SK-N-SH treated with all-trans-retinoic acid at 6 μM for 48 hours (cell line): ENCODE data around the gene CD79A.

Experiments
- BACH2 ChIP-seq: fragments of 250-450 bp; sonication (Bioruptor Pico); IDR thresholded peaks from 2 replicates; pipeline ENCODE4 v1.9.0; 2021; ENCODE audit warnings: mild to moderate bottlenecking, borderline replicate concordance
- CREB5 ChIP-seq: fragments of 250-450 bp; sonication (Bioruptor Pico); IDR thresholded peaks from 2 replicates; pipeline ENCODE4 v1.5.1; 2020; ENCODE audit warnings: low read depth, mild to moderate bottlenecking, moderate library complexity
- ESRRG ChIP-seq: fragments of 250-450 bp; sonication (Bioruptor Pico); IDR thresholded peaks from 2 replicates; pipeline ENCODE4 v1.6.1; 2021; ENCODE audit warnings: mild to moderate bottlenecking
- OSR1 ChIP-seq: fragments of 250-450 bp; sonication (Bioruptor Pico); IDR thresholded peaks from 2 replicates; pipeline ENCODE4 v1.8.0; 2022; ENCODE audit warnings: moderate library complexity, mild to moderate bottlenecking, inconsistent platforms
- PATZ1 ChIP-seq: fragments of 250-450 bp; sonication (Bioruptor Pico); IDR thresholded peaks from 2 replicates; pipeline ENCODE4 v1.8.0; 2020; ENCODE audit warnings: mild to moderate bottlenecking, moderate library complexity, borderline replicate concordance
- PPARA ChIP-seq: fragments of 250-450 bp; sonication (Bioruptor Pico); IDR thresholded peaks from 2 replicates; pipeline ENCODE4 v1.5.0; 2020; ENCODE audit warnings: mild to moderate bottlenecking, borderline replicate concordance
- RARB ChIP-seq: fragments of 250-450 bp; sonication (Bioruptor Pico); IDR thresholded peaks from 2 replicates; pipeline ENCODE4 v1.8.0; 2021; ENCODE audit warnings: mild to moderate bottlenecking, moderate library complexity
- TSHZ2 ChIP-seq: fragments of 250-450 bp; sonication (Bioruptor Pico); IDR thresholded peaks from 2 replicates; pipeline ENCODE4 v1.5.0; 2020; ENCODE audit warnings: mild to moderate bottlenecking, moderate library complexity
- ZFP30 ChIP-seq: fragments of 450-650 bp; formaldehyde crosslinking; IDR thresholded peaks from 2 replicates; pipeline ENCODE4 v1.5.0; 2022; ENCODE audit warnings: mild to moderate bottlenecking, moderate library complexity
- ZNF70 ChIP-seq: fragments of 450-650 bp; formaldehyde crosslinking; IDR thresholded peaks from 2 replicates; pipeline ENCODE4 v1.5.0; 2020; ENCODE audit warnings: mild to moderate bottlenecking, moderate library complexity
- ZNF8 ChIP-seq: fragments of 450-650 bp; formaldehyde crosslinking; IDR thresholded peaks from 2 replicates; pipeline ENCODE4 v1.5.0; 2020; ENCODE audit warnings: mild to moderate bottlenecking, moderate library complexity

- TF ChIP-seq TSHZ2 (CRISPR knock-in tag) (no peak), BACH2 (CRISPR knock-in tag) (no peak), CREB5 (CRISPR knock-in tag) (peak; percentile 14; the same call in 1 of the 2 replicates), PATZ1 (CRISPR knock-in tag) (peak; percentile 17), ZFP30 (CRISPR knock-in tag) (no peak), ESRRG (peak; percentile 13; the same call in 1 of the 2 replicates), ZNF70 (CRISPR knock-in tag) (no peak), ZNF8 (CRISPR knock-in tag) (no peak), OSR1 (no peak), RARB (CRISPR knock-in tag) (no peak), PPARA (CRISPR knock-in tag) (no peak)
These were observed 5.3 kb upstream of the CD79A start for GRCh38 chr19:41871573-41872383.
